Uterus (tissue), 2 donors: ENCODE results near the gene CDSN.

ENCODE experiments used
- CTCF ChIP-seq, 4 experiments: fragments of 200-600 bp in 2 of 4; fragments of 450-650 bp in 2 of 4; sonication (generic) in 2 of 4; IDR thresholded peaks; one replicate each; pipeline ENCODE4 v1.5.1; 2016 to 2019; ENCODE audit warnings: antibody characterized with exemption in 4 of 4, mild to moderate bottlenecking in 2 of 4, moderate library complexity in 1 of 4
- POLR2A ChIP-seq, 2 donors: fragments of 450-650 bp; IDR thresholded peaks; one replicate each; pipeline ENCODE4 v1.6.1; 2016; ENCODE audit warnings: antibody characterized with exemption in 2 of 2, mild to moderate bottlenecking in 1 of 2, moderate library complexity in 1 of 2

GRCh38 chr6:31144970-31145340 lies 24.7 kb upstream of the CDSN start:
- TF ChIP-seq CTCF (IDR thresholded peaks at IDR 0.05) = no peak
- TF ChIP-seq POLR2A (IDR thresholded peaks at IDR 0.05) = no peak
